Hepatic stellate cell (primary cell): ENCODE data around the gene ARHGDIA.

Experiments
- DNase-seq: peaks from one replicate; pipeline ENCODE4 v3.0.0; 2011; ENCODE audit warnings: low spot score

The ARHGDIA gene

GRCh38 chr17:81905993-81906392, 34.9 kb upstream of the ARHGDIA start:
- no peak for DNase-seq

GRCh38 chr17:81905424-81905875, 34.3 kb upstream of the ARHGDIA start:
- DNase-seq = no peak

DNA sequence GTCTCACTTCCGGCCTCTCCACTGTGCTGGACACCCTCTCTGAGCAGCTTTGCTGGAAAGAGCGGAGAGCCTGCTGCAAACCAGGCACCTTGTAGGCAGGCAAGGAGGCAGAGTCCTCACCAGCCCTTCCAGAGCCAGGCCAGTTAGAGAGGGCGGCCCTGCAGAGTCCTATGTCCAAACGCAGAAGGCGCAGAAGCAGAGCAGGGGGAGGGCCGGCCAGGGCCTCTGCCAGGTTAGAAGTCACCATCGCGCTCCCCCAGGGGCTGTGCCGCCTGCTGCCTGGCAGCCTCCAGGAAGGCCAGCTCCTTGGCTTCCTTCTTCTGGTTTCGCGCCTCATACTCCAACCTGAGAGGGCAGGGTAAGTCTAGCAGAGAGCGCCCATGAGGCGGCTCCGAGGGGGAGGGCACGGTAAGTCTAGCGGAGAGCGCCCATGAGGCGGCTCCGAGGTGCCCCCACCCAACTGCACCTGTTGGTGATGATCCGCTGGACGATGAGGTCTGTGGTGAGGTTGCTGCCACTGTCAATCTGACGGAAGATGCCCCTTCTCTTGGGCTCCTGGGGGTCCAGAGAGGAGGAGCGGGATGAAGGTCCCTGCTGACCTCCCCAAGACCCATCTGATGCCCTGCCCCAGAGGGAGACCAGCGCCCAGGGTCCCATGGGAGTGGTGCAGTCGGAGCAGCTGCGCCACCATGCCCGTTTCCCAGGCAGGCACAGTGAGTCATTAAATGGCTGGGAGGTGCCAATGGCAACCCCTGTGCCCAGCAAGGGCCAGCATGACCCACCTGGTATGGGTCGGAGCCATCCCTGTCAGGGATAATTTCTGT, 33.7 kb upstream of the ARHGDIA start:
- DNase-seq = no peak

GRCh38 chr17:81903896-81904599, 32.9 kb upstream of the ARHGDIA start:
- DNase-seq = no peak

DNA sequence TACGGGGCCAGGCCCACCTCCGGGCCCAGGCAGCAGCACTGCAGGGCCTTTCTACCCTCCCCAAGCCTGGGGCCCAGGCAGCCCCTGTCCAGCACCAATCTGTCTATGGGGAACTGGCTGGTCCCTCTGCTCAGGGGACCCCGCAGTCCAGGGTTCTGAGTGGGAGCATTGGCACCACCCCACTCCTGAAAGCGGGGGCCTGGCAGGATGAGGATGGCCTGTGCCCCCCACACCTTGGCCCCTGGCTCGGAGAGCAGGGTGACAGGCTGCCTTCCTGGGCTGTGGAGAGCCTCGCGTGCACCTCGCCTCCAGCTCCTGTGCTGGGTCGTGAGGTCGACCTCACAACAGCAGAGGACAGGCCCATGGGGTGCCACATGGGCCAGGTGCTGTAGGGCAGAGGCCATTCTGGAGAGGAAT, 32.3 kb upstream of the ARHGDIA start:
- DNase-seq = no peak

DNA sequence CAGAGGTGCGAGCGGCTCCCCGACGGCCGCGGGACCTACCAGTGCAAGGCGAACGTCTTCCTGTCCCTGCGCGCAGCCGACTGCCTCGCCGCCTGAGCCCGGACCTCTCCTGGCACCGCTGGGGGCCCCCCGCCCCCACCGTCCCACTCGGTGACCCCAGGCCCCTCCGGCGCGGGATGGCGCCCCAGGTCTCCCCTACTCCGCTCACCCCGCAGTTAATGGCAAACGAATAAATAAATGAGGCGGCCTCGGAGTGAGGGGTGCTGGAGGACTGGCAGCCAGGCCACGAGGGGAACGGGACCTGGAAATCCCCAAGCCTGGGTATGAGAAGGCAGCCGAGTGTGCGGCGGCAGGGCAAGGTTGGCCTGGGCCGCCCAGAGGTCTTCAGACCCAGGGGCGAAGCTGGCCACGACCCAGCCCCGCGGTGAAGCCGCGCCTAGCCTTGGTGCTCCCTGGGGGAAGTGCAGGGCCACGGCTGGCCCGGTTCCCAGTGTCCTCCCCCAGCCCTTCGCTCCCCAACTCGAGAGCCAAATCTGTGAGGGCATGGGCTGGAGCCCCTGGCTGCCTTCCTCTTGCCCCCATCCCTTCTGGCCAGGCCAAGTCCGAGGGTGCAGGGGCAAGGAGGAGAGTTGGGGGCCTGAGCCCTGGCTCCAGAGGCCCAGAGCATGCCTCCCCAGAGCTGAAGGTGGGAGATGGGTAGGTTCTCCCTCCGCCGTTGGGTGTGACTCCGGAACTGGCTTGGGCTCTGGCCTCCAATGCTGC, 31.7 kb upstream of the ARHGDIA start:
- no peak for DNase-seq

GRCh38 chr17:81902023-81902652, 31.0 kb upstream of the ARHGDIA start, which contains the start of gene NPB:
Gene NPB, plus strand, starts transcription at chr17:81902238. Its CDS starts 40 bp downstream, at chr17:81902278.
- no peak for DNase-seq

DNA sequence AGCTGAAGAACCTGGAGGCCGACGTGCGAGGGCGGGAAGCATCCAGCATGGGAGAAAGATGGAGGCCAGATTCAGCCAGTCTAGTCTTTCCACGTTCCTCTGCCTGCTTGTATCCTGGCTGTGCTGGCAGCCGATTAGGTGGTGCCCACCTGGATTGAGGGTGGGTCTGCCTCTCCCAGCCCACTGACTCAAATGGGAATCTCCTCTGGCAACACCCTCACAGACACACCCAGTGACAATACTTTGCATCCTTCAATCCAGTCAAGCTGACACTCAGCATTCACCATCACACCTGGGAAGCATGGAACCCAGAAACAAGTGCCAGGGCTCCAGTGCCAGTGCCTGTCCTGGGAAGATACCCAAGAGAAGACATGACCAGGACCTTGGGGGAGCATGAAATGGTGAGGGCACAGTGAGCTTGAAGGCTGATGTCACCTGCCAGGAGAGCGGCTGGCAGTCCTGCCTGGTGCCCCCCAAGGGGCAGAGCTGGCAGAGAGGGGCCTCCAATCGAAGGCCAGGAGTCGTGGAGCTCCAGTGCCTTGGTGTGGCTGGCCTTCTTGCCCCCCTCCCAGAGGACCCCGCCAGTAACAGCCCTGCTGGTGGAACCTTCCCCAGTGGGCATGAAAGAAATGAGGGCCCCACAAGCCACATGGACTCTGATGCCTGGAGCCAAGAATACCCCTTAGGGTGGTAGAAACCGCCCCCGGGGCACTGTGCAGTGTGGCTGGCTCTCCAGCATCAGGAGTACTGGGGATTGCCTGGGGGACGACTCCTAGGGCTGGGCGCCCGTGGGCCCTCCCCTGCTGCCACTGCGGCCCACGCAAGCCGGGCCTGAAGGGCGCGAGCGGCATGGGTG, 30.3 kb upstream of the ARHGDIA start:
- no peak for DNase-seq

GRCh38 chr17:81900181-81900820, 29.2 kb upstream of the ARHGDIA start:
- DNase-seq = no peak

GRCh38 chr17:81899514-81900166, 28.5 kb upstream of the ARHGDIA start:
- no peak for DNase-seq

DNA sequence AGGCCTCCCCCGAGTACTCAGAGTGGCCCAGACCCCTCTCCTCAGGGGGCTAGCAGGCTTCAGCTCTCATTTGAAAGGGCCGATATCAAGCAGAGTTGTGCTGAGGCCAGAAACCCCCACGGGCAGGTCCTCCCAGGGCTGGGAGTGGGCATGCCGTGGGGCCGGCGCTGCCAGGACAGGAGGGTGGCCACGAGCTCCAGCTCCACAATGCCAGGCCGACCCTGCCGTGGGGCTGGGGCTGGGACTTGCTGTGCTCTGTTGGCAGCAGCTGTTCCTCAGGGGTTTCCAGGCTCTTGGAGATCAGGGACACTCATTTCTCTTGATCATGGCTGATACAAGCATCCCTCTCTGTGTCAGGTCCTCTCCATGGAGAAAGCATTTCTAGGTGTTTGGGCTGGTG, 27.7 kb upstream of the ARHGDIA start:
- no peak for DNase-seq

- DNase-seq = peak; percentile 81
Measured at GRCh38 chr17:81898029-81898866, 27.1 kb upstream of the ARHGDIA start.

GRCh38 chr17:81895400-81895799, 24.3 kb upstream of the ARHGDIA start:
- no peak for DNase-seq

GRCh38 chr17:81891303-81891552, 20.1 kb upstream of the ARHGDIA start:
- DNase-seq = no peak

- no peak for DNase-seq
Measured at GRCh38 chr17:81890447-81891302, 19.5 kb upstream of the ARHGDIA start.

- no peak for DNase-seq
Measured at GRCh38 chr17:81889602-81890001, 18.5 kb upstream of the ARHGDIA start.

DNA sequence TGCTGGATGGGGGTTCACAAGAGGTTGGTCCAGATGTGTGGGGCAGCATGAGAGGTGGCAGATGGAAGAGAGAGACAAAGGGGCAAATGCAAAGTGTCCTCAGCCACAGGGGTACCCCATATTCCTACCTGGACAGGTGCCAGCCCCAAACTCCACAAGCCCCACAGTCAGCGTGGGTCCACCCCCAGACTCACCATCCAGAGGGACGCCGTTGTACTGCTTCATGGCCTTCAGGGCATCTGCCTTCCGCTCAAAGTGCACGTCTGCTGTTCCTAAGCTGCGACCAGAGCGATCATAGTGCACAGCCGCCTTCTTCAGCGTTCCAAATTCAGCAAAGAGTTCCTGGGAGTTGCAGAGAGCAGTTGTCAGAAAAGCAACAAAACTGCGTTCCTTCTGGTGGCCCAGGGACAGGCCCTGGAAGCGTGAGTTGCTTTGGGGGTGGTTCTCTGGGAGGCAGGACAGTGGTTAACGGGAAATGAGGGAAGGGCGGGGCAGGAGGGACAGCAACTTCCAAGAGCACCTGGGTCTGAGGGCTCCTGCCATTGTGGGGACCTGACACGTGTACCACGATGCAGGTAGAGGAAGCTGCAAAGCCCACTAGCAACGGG, 18.0 kb upstream of the ARHGDIA start:
- DNase-seq = no peak
